HepG2 (cell line): Measurements from ENCODE around the gene PPP1R12C. TPM values are rescaled to one million over a fixed set of nuclear protein-coding genes. Genes with fewer than 3 reads are reported as not detected.

Experiments
- ARID5B ChIP-seq: IDR thresholded peaks from 2 replicates; pipeline ENCODE4 v1.4.0; 2020; ENCODE audit warnings: mild to moderate bottlenecking, missing genetic modification reagents
- NFKB2 ChIP-seq: sonication (generic); formaldehyde crosslinking; IDR thresholded peaks from 2 replicates; pipeline ENCODE4 v1.4.0; 2020; ENCODE audit warnings: missing genetic modification reagents, borderline replicate concordance
- RBFOX2 ChIP-seq: fragments of 200-400 bp; formaldehyde crosslinking; IDR thresholded peaks from 2 replicates; pipeline ENCODE4 v1.6.1; 2017; ENCODE audit warnings: low read depth, mild to moderate bottlenecking, low read length
- ZBTB21 ChIP-seq: sonication (generic); formaldehyde crosslinking; IDR thresholded peaks from 2 replicates; pipeline ENCODE4 v1.4.0; 2020; ENCODE audit warnings: missing genetic modification reagents
- ZFP36L2 ChIP-seq: sonication (generic); formaldehyde crosslinking; IDR thresholded peaks from 2 replicates; pipeline ENCODE4 v1.4.0; 2020; ENCODE audit warnings: missing genetic modification reagents
- ZNF280B ChIP-seq: sonication (generic); formaldehyde crosslinking; IDR thresholded peaks from 2 replicates; pipeline ENCODE4 v1.5.0; 2020; ENCODE audit warnings: missing genetic modification reagents, mild to moderate bottlenecking, borderline replicate concordance
- ZNF432 ChIP-seq: sonication (generic); formaldehyde crosslinking; IDR thresholded peaks from 2 replicates; pipeline ENCODE4 v1.5.0; 2020; ENCODE audit warnings: missing genetic modification reagents, mild to moderate bottlenecking, borderline replicate concordance
- ZNF740 ChIP-seq: sonication (generic); formaldehyde crosslinking; IDR thresholded peaks from 2 replicates; pipeline ENCODE4 v1.4.0; 2020; ENCODE audit warnings: missing genetic modification reagents
- polyA plus RNA-seq, 8 experiments: library from polyadenylated mRNA; depleted of rRNA in 3 of 8; stranded (reverse) in 7 of 8; unstranded in 1 of 8; fragments of >200 nt; fragmentation: Illumina TruSeq in 4 of 8; extraction: Trizol in 4 of 8; gene quantifications; 2 replicates each; pipeline versions ENCODE4 v1.2.1 to v1.2.3, GENCODE V29; 2011 to 2016; ENCODE audit warnings: low read depth in 4 of 8, missing spikeins in 1 of 8, mixed read lengths in 1 of 8; ENCODE audit not compliant: insufficient read depth in 1 of 8
- total RNA-seq, 5 experiments: library from RNA; depleted of rRNA; stranded (reverse); fragments of >200 nt; fragmentation: Illumina TruSeq; extraction: Trizol; gene quantifications; 2 replicates each; pipeline ENCODE4 v1.2.3, GENCODE V29; 2016; ENCODE audit warnings: low read depth in 1 of 5

PPP1R12C gene
- total and polyA plus RNA-seq, 2 of the 13 experiments (the other 11 are each of a cell fraction or from before 2014, with no cell fraction given) = 29.7 to 30.3 TPM

GRCh38 chr19:55085923-55086715 lies 31.3 kb downstream of the PPP1R12C start (continued):
- no peak for TF ChIP-seq ZNF280B (CRISPR knock-in tag)
- no peak for TF ChIP-seq NFKB2 (CRISPR knock-in tag)
- no peak for TF ChIP-seq RBFOX2
- no peak for TF ChIP-seq ZNF740 (CRISPR knock-in tag)
- no peak for TF ChIP-seq ARID5B (CRISPR knock-in tag)
- TF ChIP-seq ZNF432 (CRISPR knock-in tag) = no peak
- TF ChIP-seq ZFP36L2 = no peak
- no peak for TF ChIP-seq ZBTB21 (CRISPR knock-in tag)
